Left hindlimb (tissue), 1 donor: ENCODE results near the gene MAPKAP1.
"Not testable (repeated sequence)": the region's sequence is repeated elsewhere in the genome, so short reads cannot be mapped to it uniquely, and the experiment has no call there.

ENCODE experiments used
- DNase-seq: peaks from one replicate; pipeline ENCODE4 v3.0.0-alpha.2; 2018

MAPKAP1 gene

DNA sequence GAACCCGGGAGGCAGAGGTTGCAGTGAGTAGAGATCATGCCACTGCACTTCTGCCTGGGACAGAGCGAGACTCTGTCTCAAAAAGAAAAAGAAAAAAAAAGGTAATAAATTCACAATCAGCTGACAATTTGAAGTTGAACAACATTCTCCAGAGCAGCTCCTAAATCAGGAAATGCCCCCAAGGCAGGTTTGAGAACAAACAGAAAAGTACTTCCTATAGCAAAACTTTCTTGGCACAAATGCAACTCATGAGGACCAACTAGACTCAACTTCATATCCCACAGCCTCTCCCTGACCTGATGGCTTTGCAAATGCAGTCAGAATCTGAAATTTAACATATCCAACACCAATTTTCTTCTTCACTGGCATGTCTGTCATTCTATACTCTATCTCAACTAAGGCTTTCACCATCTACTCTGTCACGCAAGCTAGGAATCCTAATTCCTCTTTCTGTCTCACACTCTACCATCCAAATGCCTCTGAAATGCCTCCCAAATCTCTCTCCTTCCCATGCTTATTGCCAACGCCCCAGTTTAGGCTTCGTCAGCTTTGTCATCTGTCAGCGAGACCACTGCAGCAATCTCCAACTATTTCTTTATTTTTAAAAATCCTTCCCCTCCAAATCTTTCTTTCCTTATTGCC, 113.3 kb downstream of the MAPKAP1 start:
- no peak for DNase-seq

DNA sequence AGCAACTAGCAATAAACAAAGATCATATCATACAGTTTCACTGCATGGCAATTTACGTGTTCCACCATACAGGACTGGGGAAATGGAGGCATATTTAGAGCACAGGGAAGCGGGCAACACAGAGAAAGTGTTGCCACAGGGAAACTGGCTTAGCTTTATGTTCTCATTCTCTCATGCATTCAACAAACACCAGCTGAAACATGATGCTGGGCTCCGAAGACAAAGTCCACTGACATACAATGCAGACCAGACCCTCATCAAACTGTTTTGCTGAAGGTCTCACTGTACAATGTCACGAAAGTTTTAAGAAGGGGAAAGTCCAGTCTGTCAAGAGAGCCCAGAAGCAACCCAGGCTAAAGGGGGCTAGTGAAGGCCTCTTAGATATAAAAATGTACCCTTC, 115.1 kb downstream of the MAPKAP1 start:
- no peak for DNase-seq

DNA sequence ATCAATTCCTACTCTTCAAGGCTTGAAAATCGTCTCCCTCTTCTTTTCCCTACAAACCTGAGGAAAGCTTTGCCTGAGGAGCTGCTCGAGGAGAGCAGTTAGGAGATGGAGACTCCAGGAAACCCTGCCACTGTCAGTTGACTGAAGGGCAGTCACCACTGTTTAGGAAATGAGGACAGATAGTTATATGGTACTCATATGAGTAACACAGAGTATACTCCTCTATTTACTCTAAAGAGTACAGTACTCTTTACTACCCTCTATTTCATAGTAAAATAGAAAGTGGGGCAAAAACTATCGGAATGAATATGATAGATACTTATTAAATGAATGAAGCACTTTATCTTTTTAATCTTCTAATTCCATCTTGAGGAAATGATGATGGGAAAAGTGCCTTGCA, 115.8 kb downstream of the MAPKAP1 start:
- no peak for DNase-seq

DNA sequence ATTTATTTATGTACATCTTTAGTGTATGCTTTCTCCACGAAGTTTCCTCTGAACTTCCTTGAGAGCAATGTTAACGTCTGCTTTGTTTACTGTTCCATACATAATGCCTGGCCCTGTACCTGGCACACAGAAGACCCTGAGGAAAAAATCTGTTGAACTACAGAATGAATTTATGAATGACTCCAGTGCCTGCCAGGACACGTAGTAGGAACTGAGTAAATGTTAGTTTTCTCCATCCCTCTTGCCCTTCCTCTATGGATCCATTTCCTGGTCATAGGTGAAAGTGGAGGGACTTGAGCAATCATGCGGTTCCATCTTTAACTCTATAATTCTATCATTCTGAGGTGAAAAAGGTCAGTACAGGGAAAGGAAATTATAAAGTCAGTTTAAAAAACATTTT, 117.7 kb downstream of the MAPKAP1 start:
- no peak for DNase-seq

DNA sequence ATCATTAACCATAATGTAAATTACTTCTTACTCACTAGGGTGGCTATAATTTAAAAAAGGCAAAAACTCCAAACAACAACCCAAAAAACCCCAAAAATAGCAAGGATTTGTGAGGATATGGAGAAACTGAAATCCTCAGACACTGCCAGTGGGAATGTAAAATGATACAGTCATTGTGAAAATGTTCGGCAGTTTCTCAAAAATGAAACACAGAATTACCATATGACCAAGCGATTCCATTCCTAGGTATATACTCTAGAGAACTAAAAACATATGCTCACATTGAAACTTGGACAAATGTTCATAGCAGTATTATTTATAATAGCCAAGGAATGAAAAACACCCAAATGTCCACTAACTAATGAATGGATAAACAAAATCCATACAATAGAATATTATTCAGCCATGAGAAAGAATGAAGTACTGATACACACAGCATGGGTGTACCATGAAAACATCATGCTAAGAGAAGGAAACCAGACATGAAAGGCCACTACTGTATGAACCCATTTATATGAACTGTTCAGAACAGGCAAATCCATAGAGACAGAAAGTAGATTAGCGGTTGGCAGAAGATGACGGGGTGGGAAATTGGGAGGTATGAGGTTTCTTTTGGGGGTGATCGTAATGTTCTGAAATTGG, 119.1 kb downstream of the MAPKAP1 start:
- no peak for DNase-seq

DNA sequence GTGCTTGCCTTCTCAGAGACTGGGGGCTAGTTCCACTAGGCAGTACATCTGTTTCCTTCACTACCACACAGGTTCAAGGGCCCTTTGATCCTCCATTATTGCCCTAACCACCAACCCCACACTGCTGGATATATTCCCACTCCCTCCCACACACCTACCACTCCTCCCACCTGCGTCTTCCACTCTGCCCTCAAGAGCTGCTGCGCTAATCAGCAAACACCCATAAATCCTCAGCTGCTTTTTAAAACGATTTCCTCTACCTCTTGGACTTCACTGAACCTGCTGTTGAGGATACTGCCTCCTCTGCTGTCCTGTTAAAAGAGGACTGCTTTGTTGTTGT, 120.9 kb downstream of the MAPKAP1 start:
- DNase-seq = no peak

DNA sequence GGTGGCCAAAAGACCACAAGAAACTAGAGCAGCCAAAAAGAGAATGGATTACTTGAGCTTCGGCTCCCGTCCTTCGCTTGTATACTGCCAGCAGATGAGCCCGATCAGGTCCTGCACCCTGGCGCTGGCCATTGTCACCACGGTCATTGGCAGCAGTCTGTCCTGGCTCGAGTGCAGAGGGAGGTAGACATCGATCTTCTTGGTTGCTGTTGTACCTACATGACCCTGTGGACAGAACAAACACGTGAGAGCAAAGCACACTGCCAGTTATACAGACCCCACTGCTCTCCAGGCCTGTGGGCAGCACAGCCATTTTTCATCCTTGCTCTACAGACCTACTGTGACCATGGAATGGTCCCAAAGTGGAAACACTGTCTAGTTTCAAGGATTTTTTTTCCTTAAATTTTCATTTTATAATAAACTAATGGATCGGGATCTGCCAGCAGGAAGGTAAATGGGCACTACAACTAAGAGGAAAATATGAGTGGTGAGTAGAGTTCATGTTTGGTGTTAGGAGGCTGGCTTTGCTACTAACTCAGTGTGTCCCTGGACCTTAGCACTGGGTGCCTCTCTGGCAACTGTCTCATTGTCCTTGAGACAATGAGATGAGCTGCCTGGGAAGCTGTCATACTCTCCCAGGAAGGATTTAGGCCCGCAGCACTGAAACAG, 121.4 kb downstream of the MAPKAP1 start:
- no peak for DNase-seq

DNA sequence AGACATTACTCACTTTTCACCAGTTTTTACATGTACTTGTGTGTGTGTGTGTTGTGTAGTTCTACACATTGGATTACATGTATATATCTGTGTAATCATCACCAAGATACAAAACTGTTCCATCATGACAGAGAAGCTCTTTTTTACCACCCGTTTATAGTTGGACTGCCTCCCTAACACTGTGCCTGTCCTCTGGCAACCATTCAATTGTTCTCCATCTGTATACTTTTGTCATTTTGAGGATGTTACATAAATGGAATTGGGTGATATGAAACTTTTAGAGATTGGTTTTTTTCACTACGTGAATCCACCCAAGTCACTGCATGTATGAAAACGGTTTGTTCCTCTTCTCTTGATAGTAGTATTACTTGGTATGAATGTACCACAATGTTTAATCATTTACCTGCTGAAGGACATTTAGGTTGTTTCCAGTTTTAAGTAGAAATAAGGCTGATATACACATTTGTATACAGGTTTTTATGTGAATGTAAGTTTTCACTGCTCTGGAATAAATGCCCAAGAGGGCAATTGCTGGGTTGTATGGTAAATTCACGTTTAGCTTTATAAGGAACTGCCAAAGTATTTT, 126.2 kb downstream of the MAPKAP1 start:
- DNase-seq = no peak

DNA sequence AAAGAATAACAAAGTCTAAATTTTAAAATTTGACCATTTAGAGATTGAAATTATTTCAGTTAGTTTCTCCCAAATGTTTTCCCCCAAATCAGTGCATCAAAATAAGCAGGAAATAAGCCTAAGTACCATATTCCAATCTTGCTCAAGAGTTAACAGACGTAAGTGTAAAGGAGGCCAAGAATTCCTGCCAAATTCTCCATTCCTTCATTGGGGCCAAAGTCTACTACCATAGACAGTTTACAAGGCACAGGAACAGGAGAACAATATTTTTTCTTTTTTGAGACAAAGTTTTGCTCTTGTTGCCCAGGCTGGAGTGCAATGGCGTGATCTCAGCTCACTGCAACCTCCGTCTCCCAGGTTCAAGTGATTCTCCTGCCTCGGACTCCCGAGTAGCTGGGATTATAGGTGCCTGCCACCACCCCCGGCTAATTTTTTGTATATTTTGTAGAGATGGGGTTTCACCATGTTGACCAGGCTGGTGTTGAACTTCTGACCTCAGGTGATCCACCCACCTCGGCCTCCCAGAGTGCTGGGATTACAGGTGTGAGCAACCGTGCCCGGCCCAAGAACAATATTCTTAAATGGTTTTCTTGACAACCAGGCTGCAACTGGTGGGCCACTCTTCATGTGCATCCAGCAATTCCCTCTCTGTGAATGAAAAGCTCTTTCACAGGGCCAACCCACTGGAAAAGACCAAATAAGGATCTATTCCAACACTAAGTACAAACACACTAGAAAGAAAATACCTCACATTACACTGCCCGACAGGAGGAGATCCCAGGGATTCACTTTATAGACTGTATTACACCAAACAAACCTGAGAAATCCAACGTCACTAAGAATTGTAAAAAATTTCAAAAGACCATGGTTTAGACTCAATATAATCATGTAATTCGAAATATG, 127.7 kb downstream of the MAPKAP1 start:
- no peak for DNase-seq

DNA sequence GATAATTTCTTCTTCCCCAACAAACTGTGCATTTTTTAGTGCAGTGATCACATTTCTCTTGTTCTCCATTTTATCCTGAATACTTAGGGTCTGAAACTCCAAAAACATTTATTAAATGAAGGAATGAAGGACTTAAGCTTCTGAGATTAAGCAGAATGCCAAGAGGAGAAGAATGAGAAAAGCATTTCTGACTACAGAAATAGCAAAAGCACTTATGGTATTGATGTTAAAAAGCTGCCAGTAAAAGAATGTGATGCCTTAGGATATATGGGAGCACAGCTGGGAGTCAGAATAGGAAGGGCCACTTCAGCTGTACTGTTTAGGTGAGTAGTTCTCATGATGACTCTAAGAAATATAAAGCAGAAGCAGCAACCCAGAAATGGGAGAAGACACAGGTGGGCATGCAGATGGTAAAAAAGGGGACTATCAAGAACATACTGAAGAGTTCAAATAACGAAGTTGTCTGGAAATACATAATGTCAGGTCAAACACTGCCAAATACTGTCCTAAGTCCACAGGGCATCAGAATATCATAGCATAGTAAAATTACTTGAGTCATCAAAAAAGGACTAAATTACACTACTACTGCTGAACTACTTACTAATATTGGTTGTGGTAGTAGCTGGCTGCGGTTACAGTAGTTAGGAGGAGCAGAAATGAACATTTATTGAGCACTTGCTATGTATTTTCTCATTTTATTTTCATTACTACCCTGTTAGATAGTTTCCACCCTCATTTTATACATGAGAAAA, 132.7 kb downstream of the MAPKAP1 start:
- no peak for DNase-seq

DNA sequence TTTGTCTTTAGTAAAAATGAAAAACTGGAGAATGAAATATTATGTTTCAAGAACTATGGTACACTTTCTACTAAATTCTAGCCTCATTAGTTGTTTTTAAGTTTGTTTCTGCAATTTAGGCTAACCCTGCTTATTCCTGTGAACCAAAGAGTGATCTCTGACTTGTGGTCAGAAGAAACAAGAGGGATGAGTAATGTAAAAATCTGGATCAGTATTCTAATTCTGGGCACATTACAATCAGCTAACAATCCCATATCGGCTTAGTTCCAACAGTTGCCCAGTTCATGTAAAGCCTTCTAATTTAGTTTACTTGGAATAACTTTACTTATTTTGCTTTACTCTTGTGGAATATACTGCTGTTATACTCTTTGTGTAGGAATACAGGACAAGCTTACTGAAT, 134.5 kb downstream of the MAPKAP1 start:
- not testable (repeated sequence) for DNase-seq

DNA sequence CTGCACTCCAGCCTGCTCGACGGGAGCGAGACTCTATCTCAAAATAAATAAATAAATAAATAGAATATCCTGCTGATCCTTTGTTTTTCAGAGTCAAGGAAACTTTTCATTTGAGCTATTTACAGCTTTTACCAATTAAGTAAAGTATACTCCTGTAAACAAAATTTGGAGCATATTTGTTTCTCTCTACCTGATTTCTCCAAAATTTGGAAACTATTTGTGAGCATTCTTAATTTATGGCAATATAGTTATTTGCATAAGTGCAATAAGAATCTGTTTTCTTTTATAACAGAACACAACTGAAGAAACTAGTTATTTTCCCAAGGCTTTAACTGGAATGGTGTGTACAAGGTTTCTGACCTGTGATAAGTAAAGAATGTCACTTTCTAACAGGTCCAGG, 135.2 kb downstream of the MAPKAP1 start:
- DNase-seq = not testable (repeated sequence)

DNA sequence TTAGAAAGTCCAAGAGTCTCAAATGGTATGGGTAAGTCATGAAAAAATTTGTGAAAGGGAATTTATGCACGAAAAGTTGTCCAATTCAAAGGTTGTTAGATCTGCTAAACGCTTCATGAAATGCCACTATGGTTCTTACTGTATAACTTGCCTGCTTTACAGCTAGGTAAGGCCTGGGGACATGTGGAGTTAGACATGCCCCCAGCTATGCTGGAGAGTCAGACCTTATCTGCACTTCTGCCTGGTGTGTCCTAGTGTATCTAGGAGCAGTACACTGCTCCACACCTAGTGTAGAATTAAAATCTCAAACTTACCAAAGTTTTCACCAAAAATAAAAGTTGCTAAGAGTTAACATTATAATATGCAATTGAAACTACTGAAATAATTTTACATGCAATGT, 136.8 kb downstream of the MAPKAP1 start:
- no peak for DNase-seq

DNA sequence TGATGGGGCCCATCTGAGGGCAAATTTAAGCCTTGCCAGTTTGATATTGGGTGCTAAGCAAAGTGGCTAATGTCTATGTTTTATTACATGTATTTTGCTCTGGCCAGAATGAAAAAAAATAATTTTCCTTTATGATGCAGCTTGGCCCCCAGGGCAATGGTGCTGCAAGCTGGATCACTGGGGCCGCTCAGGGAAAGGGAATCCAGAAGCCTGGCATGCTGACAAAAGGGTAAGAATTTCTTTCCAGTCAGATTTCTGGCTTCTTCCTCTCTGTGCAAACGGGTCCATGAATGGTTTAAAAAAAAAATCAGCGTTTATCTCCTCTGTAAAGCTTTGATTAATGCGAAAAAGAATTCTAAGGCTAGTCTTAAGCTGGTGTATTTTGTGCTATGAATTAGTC, 138.4 kb downstream of the MAPKAP1 start:
- no peak for DNase-seq

DNA sequence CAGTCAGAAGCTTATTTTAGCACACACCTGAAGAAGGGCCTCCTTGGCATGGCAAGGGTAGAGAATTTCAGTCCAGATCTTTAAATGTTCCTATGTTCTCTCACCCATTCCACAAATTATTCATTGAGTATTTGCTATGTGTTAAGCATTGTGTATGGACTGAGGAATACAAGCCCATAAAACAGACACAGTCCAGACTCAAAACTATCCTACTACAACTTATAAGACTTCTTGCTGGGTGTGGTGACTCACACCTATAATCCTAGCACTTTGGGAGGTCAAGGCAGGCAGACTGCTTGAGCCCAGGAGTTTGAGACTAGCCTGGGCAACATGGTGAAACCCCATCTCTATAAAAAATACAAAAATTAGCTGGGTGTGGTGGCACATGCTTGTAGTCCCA, 141.0 kb downstream of the MAPKAP1 start:
- not testable (repeated sequence) for DNase-seq

DNA sequence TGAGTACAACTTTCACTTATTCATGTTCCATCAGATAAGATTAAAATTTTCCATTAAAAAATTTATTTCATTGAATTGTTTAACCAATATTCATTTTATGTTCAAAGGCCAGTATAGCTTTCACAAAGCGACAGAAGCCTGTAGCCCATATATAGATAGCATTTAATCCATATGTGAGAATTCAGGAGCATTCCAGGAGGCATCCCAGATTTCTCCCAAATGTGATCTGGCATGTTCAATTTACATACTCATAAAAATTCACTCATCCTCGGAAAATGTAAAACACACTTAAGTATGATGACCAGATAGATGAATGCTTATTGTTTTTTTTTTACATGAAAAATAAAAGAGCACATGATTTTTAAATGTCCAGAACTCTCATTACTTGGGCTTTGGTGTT, 141.9 kb downstream of the MAPKAP1 start:
- DNase-seq = no peak

DNA sequence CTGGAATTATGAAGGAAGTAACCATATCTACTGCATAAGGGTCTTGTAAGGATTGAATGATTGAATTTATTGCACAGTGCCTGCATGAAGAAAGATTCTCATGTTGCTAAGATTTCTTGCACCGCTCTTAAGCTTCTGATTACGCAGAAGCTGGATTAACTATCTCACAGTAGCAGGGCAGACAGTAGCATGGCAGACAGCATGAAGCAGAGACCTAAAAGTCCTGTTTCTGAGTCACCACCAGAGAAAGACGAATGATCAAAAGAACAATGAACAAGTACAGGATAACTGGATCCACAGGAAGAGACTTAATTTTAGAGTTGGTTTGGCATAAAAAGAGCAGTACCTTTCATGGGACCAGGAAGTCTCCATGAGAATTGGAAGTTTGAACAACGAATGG, 142.4 kb downstream of the MAPKAP1 start:
- no peak for DNase-seq

DNA sequence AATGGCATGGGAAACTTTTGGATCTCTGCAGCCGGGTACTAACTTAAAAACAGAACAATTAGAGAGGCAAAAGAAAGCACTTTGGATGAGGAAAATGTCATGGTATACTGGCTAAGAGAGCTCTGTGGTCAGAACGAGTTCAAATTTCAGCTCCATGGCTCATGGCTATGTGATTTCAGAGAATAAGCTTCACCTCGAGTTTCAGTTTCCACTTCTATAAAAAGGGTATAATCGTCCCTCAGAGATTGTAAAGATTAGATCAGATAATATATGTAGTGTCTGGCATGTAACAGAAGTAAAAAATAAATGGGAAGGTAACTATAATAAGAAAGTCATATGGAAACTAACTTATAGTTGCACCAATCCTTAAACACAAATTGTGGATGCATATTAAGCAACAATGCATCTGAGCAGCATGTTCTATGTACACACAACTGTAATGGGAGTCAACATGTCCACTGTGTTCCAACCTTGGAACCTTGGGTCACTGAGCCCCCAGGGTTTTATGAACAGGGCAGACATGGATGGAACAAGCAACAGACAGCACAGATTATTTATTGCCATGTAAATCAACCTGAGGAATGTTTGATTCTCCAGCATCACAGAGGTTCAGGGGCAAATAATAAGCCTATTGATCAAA, 145.4 kb downstream of the MAPKAP1 start:
- DNase-seq = no peak

DNA sequence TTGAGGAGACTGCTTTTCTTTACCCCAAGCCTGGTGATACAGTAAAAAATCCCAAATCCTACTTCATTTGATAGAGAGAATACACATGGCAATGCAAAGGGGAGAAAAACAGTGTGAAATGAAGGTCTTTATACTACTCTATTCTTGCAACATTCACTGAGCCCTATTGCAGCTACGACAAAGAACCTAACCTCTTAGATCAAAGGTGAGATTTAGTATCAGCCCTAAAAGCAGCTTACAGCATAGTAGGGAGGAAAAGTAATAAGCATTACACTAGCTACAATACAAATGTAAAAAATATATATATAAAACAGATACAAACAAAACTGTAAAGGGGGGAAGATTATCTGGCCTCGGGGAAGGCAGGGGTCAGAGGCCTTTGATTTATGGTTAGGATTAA, 147.1 kb downstream of the MAPKAP1 start:
- DNase-seq = no peak

DNA sequence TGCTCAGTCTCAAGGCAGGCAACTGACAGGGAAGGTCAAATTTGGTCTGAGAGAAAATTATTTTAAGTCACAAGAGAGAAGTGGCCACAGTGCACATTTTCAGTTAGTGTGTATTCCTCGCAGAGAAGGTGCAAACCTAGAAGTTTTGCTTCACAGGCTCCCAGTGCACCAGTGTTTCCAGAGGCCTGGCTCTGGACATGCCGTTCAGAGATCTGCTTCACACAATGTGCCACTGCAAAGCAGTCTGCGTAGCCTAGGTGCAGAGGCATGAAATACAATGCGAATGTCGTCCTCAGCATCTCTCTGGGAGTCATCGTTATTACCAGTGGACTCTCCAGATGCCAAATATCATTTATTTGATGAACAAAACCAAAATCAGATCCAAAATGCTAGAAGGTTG, 147.8 kb downstream of the MAPKAP1 start:
- DNase-seq = no peak

DNA sequence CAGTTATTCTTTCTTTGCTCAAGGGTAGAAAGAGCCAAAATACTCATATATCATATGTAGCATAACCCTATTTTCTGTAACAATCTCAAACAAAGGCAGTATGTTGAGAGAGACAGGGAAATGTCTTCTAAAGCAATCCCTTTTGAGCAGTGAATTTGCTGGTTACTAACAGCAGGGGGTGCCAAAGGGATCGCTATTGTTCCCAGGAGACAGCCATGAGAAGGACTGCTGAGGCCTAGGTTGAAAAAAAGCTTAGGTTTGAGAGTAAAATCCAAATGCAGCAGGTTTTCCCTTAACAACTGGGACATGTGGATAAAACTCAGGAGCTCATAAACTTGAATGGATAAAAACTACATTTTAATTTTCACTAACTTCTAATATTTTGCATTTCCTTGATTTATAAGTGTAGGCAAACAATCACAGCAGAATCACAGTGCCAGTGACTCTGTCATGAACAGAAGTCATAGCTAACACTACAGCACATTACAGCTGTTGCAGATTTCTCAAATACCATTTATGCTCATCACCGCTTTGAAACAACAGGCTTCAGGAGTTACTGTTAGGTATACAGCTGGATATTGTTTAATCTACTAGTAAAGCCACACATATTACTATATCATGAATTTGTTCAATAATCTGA, 148.4 kb downstream of the MAPKAP1 start:
- no peak for DNase-seq
